ENCODE measurements around the gene COBL. TPM values are rescaled to one million over a fixed set of nuclear protein-coding genes. Genes with fewer than 3 reads are reported as not detected.

Gene COBL
- total and polyA plus RNA-seq, 2 of the 8 experiments (the other 6 are each of a cell fraction or from before 2014, with no cell fraction given) = 13.8 to 40.4 TPM

GRCh38 chr7:51113560-51113959, 203.0 kb downstream of the COBL start:
- no peak overlapping the region for H3K4me3 ChIP-seq (ENCODE audit: extremely low read depth in 1 of 4, insufficient read depth in 2 of 4, low read depth in 3 of 4, low read length in 4 of 4)
- H3K27me3 ChIP-seq (replicated peaks in 1 of 4; ENCODE audit: control insufficient read depth in 3 of 4, extremely low read depth in 1 of 4, insufficient read depth in 3 of 4, low read length in 3 of 4) = no peaks in the 10 kb centered on the region
- no peak overlapping the region for H2BK15ac ChIP-seq (ENCODE audit: low read length)
- H3K56ac ChIP-seq (replicated peaks; ENCODE audit: insufficient read length, low read depth, low read length) = no peak overlapping the region
- H2BK120ac ChIP-seq (replicated peaks; ENCODE audit: low read depth, low read length) = no peak overlapping the region
- H3K4ac ChIP-seq (replicated peaks; ENCODE audit: insufficient read length, low read depth, low read length) = no peak overlapping the region
- H3K27ac ChIP-seq (ENCODE audit: low read depth, low read length) = no peak overlapping the region
- no peaks in the 10 kb centered on the region for H3K23me2 ChIP-seq (ENCODE audit: low read depth, low read length)
- H4K20me1 ChIP-seq (replicated peaks in 1 of 2; ENCODE audit: control insufficient read depth in 1 of 2, insufficient read depth in 2 of 2, low read length in 2 of 2) = no peaks in the 10 kb centered on the region
- no peak overlapping the region for H2AFZ ChIP-seq (ENCODE audit: low read length)
- H2BK5ac ChIP-seq (ENCODE audit: low read depth, low read length) = no peak overlapping the region
- no peak overlapping the region for H3K4me2 ChIP-seq (ENCODE audit: insufficient read depth in 1 of 2, low read depth in 2 of 2, low read length in 2 of 2)
- no peak overlapping the region for H3K9ac ChIP-seq (replicated peaks in 1 of 4; ENCODE audit: extremely low read depth in 1 of 4, low read depth in 3 of 4, low read length in 3 of 4)
- FAIRE-seq (no peak), DNase-seq (ENCODE audit: low read depth in 1 of 2, low spot score in 2 of 2) (no peak)
- H2BK12ac ChIP-seq (ENCODE audit: low read depth, low read length) = no peak overlapping the region
- peaks cover 0 to 5% (median under 1%) of the 10 kb centered on the region in 4 experiments; a peak in 3 of 7 replicates for H3K4me1 ChIP-seq (replicated peaks in 1 of 4; ENCODE audit: control insufficient read depth in 3 of 4, insufficient read depth in 4 of 4, low read length in 3 of 4)
- no peaks in the 10 kb centered on the region for H3K79me1 ChIP-seq (ENCODE audit: low read depth, low read length)
- no peaks in the 10 kb centered on the region for H3K79me2 ChIP-seq (ENCODE audit: control insufficient read depth in 1 of 2, insufficient read depth in 2 of 2, low read length in 2 of 2)
- H3K9me3 ChIP-seq (ENCODE audit: insufficient read depth in 2 of 2, low read depth in 1 of 2, low read length in 1 of 2) = no peaks in the 10 kb centered on the region
- 86% methylated on average over 1 of the region's 1 CpG; no CpG with 5 or more reads in 1 of the 2 experiments for WGBS, 2 experiments (ENCODE audit: extremely low coverage in 1 of 2, insufficient coverage in 1 of 2, insufficient read length in 1 of 2, insufficient replicate concordance in 2 of 2, low coverage in 1 of 2, low lambda C conversion rate in 2 of 2, missing lambda C conversion rate in 1 of 2)
- POLR2A ChIA-PET (ENCODE audit: partially characterized antibody) = no interaction called here
- H4K8ac ChIP-seq (ENCODE audit: extremely low read depth, insufficient read depth, low read length) = no peak overlapping the region
- H2BK20ac ChIP-seq (ENCODE audit: low read length) = no peak overlapping the region
- H4K5ac ChIP-seq (ENCODE audit: insufficient read length, low read depth, low read length) = no peak overlapping the region
- no peak overlapping the region for H4K91ac ChIP-seq (replicated peaks; ENCODE audit: insufficient read length, low read length)
- H3K18ac ChIP-seq (ENCODE audit: extremely low read depth, low read length) = no peak overlapping the region
- H3K23ac ChIP-seq (ENCODE audit: insufficient read length) = no peak overlapping the region
- CTCF ChIA-PET (ENCODE audit: partially characterized antibody) = interaction anchor here (1.9 kb wide), 1 partner anchor 28 kb away, joined by 8 read pairs; no protein-coding TSS in a partner anchor
- H3K14ac ChIP-seq (ENCODE audit: insufficient read length) = no peak overlapping the region
- no peaks in the 10 kb centered on the region; a peak in 1 of 8 replicates for H3K36me3 ChIP-seq (ENCODE audit: control insufficient read depth in 2 of 4, insufficient read depth in 4 of 4, low read length in 3 of 4)
- no peak overlapping the region for H2AK5ac ChIP-seq (ENCODE audit: low read depth, low read length)
- no peak for TF ChIP-seq BRCA1 (IDR thresholded peaks at IDR 0.05; ENCODE audit: low read depth, low read length)
